Psoas muscle (tissue), 8 donors: ENCODE results near the gene CA12. TPM values are rescaled to one million over a fixed set of nuclear protein-coding genes. Genes with fewer than 3 reads are reported as not detected.
"Not testable (repeated sequence)": the region's sequence is repeated elsewhere in the genome, so short reads cannot be mapped to it uniquely, and the experiment has no call there.

Experiments
- ATAC-seq, 4 donors: fragments of 200-7000 bp; cut with Tn5 transposase; one replicate each; pipeline ENCODE4 v1.9.1; 2020; ENCODE audit warnings: moderate library complexity in 3 of 4, mild to moderate bottlenecking in 2 of 4
- DNase-seq, 2 donors: peaks; one replicate each; pipeline ENCODE4 v3.0.0-alpha.2; 2020
- H3K27ac ChIP-seq: fragments of 200-600 bp; one replicate; pipeline ENCODE4 v1.8.0; 2022
- H3K27me3 ChIP-seq, 3 donors: fragments of 200-600 bp in 1 of 3; one replicate each; pipeline versions ENCODE4 v1.6.1 to v1.8.0; 2013 to 2022; ENCODE audit warnings: low read length in 2 of 3, mild to moderate bottlenecking in 2 of 3, moderate library complexity in 1 of 3; ENCODE audit not compliant: insufficient read depth in 3 of 3
- H3K36me3 ChIP-seq, 2 donors: fragments of 200-600 bp in 1 of 2; one replicate each; pipeline versions ENCODE4 v1.6.1 to v1.8.0; 2013 to 2022; ENCODE audit warnings: low read depth in 1 of 2, mild to moderate bottlenecking in 1 of 2, moderate library complexity in 1 of 2; ENCODE audit not compliant: insufficient read depth in 1 of 2
- H3K4me1 ChIP-seq: fragments of 200-600 bp; one replicate; pipeline ENCODE4 v1.8.0; 2022
- H3K4me3 ChIP-seq: fragments of 200-600 bp; one replicate; pipeline ENCODE4 v1.8.0; 2022; ENCODE audit warnings: mild to moderate bottlenecking
- H3K9me3 ChIP-seq: fragments of 200-600 bp; one replicate; pipeline ENCODE4 v1.8.0; 2022
- WGBS, 3 donors: extraction: QIAGEN DNeasy Blood & Tissue Kit; methylation state at CpG; one replicate each; pipeline versions ENCODE4 v1.1.6 to v1.1.7; 2013; 5-methylcytosine and 5-hydroxymethylcytosine counted together
- intact Hi-C, 2 donors: fragments of 100-400 bp; cut with DNase I; formaldehyde crosslinking; loops; one replicate each; pipeline versions ENCODE4 v1.11.0 to v1.14.2; 2022
- polyA plus RNA-seq, 3 donors: library from polyadenylated mRNA; stranded (reverse); fragments of 200-250 nt; gene quantifications; one replicate each; pipeline ENCODE4 v1.2.3, GENCODE V29; 2013
- total RNA-seq, 4 donors: library from RNA; stranded (reverse); fragmentation: NEBNext Ultra II Directional in 2 of 4; extraction: Animal tissue kit (Norgen Biotek cat#: 25700) in 2 of 4; gene quantifications; one replicate each; pipeline versions ENCODE4 v1.2.1 to v1.2.4, GENCODE V29; 2021 to 2023
- TF ChIP-seq, protein P1 (sequence below): fragments of 200-600 bp; IDR thresholded peaks from one replicate; pipeline ENCODE4 v1.8.0; 2022; ENCODE audit warnings: antibody characterized with exemption
- donor health status: healthy with polysubstance abuse.
- donor health status: DM: no; HTN: no; CAD: no; lungs with moderate emphysema.
- donor health status: Bipolar disorder and iron deficiency.
- donor health status: healthy.
- donor health status: DM: yes; HTN: yes; CAD: no.
- donor health status: DM: no; HTN: no; CAD: no.
- donor health status: DM: no; HTN: no; CAD: no.
- donor health status: DM: yes; HTN: yes; CAD: no.

CA12 gene
- total and polyA plus RNA-seq, 7 donors: 0.01 to 0.25 (median 0.16) TPM

DNA sequence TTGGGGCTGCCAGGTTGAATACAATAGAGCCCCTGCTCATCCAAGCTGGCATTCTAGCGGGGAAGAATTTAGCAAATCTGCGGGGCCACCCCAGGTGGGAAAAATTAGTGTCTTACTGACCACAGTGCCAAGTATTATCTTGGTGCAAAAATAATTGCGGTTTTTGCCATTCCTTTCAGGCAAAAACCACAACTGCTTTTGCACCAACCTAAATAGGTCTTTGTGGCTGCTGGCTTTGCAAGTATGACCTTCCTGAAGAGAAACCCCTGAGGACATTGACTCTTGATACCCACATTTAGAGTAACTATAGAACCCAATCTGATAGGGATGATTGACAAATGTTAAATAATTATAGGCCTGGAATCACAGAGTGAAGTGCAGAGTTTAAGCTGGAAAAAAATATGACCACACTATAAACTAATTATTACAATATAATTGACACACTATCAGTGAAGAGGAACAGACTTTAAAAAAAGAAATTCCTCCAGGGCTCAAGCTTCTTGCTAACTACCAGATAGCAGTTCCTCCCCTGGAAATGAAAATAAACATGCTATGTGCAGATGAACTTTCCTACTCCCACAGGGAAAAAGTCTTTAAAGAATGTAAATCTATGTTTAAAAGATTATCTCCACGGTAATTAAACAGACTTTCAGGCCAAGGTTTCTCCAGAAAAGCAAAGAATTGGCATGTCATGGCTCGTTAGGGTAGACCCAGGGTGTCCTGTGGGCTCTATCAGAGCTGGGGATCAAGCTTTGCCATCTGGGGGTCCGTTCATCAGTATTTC, 34.4 kb downstream of the CA12 start:
- 69 to 74% (median 71%) methylated on average over 6 of the region's 6 CpGs for WGBS, 3 donors
- intact Hi-C loops: no loop called here
- Histone ChIP-seq H3K4me3 (no peak overlapping the region), H3K9me3 (no peaks in the 10 kb centered on the region), H3K36me3 (no peaks in the 10 kb centered on the region), H3K27me3 (no peaks in the 10 kb centered on the region), H3K4me1 (peaks cover 5% of the 10 kb centered on the region), H3K27ac (no peak overlapping the region)
- ATAC-seq (no peak), DNase-seq (no peak)
- TF ChIP-seq, protein P1, sequence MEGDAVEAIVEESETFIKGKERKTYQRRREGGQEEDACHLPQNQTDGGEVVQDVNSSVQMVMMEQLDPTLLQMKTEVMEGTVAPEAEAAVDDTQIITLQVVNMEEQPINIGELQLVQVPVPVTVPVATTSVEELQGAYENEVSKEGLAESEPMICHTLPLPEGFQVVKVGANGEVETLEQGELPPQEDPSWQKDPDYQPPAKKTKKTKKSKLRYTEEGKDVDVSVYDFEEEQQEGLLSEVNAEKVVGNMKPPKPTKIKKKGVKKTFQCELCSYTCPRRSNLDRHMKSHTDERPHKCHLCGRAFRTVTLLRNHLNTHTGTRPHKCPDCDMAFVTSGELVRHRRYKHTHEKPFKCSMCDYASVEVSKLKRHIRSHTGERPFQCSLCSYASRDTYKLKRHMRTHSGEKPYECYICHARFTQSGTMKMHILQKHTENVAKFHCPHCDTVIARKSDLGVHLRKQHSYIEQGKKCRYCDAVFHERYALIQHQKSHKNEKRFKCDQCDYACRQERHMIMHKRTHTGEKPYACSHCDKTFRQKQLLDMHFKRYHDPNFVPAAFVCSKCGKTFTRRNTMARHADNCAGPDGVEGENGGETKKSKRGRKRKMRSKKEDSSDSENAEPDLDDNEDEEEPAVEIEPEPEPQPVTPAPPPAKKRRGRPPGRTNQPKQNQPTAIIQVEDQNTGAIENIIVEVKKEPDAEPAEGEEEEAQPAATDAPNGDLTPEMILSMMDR: no peak

DNA sequence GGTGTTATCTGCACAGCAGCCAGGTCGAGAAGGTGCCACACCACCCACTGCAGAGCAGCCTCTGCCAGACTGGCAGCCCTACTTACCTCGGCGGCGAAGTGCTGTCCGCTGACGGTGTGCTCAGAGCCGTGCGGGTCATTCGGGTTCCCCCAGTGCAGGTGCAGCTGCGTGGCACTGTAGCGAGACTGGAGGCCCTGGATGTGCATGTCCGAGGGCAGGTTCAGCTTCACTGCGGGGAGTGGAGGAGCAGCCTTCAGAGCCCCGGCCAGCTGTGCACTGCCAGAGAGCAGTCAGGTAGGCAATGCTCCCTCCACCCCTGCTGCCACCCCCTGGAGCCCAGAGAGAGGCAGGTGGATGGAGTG, 36.3 kb downstream of the CA12 start:
- Histone ChIP-seq H3K9me3 (no peaks in the 10 kb centered on the region), H3K4me1 (peaks cover 5% of the 10 kb centered on the region), H3K36me3 (no peaks in the 10 kb centered on the region), H3K27me3 (no peaks in the 10 kb centered on the region), H3K27ac (no peak overlapping the region), H3K4me3 (no peak overlapping the region)
- WGBS, 3 donors: 90 to 94% (median 90%) methylated on average over 14 of the region's 14 CpGs
- ATAC-seq: no peak
- TF ChIP-seq, protein P1: no peak
- intact Hi-C loops: no loop called here
- DNase-seq: no peak

DNA sequence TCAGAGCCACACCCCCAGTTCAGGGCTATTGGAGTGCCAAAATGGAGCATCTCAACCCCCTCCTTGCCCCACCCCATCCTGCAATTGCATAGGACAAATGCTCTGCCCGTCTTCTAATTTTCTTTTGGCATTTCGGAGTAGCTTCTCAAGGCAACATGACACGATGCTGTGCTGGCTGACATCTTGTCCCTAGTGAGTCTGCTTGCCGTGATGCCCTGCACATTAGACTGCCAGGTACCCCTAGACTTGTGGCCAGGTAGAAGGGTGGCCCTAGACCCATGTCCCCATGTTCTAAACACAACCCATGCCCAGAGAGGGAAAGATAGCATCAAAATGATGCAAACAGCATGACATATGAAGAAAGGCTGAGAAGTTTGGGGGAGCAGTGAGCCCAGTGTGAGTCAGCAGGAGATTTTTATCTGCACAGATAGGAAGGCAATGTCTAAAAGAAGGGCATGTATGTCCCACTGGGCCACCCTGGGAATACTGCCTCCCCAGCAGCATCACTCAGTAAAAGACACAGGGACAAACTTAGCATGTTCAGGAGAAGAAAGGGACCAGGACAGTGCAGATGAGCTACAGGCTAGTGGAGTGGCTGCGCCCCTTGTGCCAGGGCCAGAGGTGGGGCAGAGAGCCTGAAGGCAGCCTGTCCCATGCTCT, 36.8 kb downstream of the CA12 start:
- ATAC-seq (no peak), DNase-seq (no peak)
- H3K9me3 ChIP-seq: no peaks in the 10 kb centered on the region
- intact Hi-C loops: no loop called here
- WGBS, 3 donors: 89 to 92% (median 89%) methylated on average over 5 of the region's 5 CpGs
- H3K27me3 ChIP-seq: no peaks in the 10 kb centered on the region
- no peaks in the 10 kb centered on the region for H3K36me3 ChIP-seq
- peaks cover 5% of the 10 kb centered on the region for H3K4me1 ChIP-seq
- H3K27ac ChIP-seq: no peak overlapping the region
- TF ChIP-seq, protein P1: no peak
- H3K4me3 ChIP-seq: no peak overlapping the region

DNA sequence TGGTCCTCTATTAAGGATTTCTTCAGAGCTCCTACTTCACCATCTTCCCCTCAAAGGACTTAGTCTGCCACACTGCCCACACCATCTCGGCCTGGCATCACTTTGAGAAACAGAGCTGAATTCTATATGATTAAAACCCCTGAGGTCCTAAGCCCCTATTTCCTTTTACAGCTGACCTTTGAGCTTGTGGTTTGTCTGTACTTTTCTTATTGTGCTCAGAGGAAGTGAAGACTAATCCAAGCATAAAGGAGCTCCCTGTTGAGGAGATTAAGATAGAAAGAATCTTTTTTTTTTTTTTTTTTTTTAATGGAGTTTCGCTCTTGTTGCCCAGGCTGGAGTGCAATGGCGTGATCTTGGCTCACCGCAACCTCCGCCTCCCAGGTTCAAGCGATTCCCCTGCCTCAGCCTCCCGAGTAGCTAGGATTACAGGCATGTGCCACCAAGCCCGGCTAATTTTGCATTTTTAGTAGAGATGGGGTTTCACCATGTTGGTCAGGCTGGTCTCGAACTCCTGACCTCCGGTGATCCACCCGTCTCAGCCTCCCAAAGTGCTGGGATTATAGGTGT, 38.6 kb downstream of the CA12 start:
- H3K36me3 ChIP-seq, ATAC-seq, H3K4me3 ChIP-seq, DNase-seq, H3K27ac ChIP-seq, H3K4me1 ChIP-seq, H3K9me3 ChIP-seq, intact Hi-C loops, H3K27me3 ChIP-seq: not testable (repeated sequence)
- 89 to 92% (median 91%) methylated on average over 8 to 11 of the region's 11 CpGs for WGBS, 3 donors

DNA sequence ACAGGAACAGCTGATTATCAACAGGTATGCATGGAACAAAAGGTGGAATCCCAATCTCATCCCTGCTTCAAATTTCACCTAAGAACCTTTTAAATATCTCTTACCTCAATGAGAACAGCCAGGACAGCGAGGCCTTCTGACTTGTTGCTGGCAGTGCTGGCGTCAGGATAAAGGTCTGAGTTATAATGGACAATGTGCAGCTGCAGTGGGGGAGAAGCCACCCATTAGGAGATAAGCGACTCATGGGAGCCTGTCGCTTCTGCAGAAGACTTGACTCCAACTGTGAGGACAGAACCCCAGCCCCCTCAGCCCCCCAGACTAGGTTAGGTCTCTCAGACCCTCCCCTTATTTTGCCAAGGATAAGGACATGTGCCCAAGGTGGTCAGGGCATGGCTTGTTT, 39.7 kb downstream of the CA12 start:
- ATAC-seq (no peak), DNase-seq (no peak)
- intact Hi-C loops: no loop called here
- H3K27me3 ChIP-seq: no peaks in the 10 kb centered on the region
- no peak overlapping the region for H3K4me3 ChIP-seq
- no peak overlapping the region for H3K27ac ChIP-seq
- H3K4me1 ChIP-seq: no peaks in the 10 kb centered on the region
- 82 to 91% (median 87%) methylated on average over 4 of the region's 4 CpGs for WGBS, 3 donors
- H3K36me3 ChIP-seq: no peaks in the 10 kb centered on the region
- TF ChIP-seq, protein P1: no peak
- no peaks in the 10 kb centered on the region for H3K9me3 ChIP-seq
